ENCODE measurements around the gene FAM174A. TPM values are rescaled to one million over a fixed set of nuclear protein-coding genes. Genes with fewer than 3 reads are reported as not detected.

The FAM174A gene
- total RNA-seq, 2 experiments from 2014 or later: 3.9 to 4.7 TPM

DNA sequence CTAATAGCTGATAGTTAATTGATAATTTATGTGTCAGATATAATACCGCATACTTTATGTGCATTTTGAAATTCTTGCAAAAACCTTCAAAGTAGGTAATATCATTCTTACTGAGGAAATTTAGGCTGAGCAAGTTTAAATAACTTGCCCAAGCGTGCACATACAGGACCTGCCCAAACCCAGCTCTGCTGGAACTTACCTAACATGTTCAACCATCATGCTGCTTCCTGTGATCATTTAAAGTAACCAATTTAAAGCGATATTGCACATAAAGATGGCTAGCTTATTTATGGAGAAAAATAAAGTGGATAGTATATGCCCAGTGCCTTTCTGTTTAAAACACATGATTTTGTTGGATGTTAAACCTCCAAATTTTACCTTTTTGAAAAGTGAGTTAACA is 4.3 kb downstream of the FAM174A start:
- no peak for DNase-seq
- H3K9me3 Mint-ChIP-seq (ENCODE audit: low read depth): no peaks in the 10 kb centered on the region
- intact Hi-C loops (cut with DNase I, micrococcal nuclease): loop anchor here in 1 of 2 experiments (5.0 kb wide), 1 partner anchor 363 kb away; the partner anchor contains the start of gene ST8SIA4
- H3K36me3 Mint-ChIP-seq (ENCODE audit: low read depth): no peaks in the 10 kb centered on the region
- H3K27ac Mint-ChIP-seq: no peak overlapping the region
- CTCF ChIA-PET: no interaction called here
- no peak for ATAC-seq
- peaks cover 15% of the 10 kb centered on the region for H3K4me1 Mint-ChIP-seq
- POLR2A ChIA-PET: no interaction called here
- H3K4me3 Mint-ChIP-seq: no peak overlapping the region
- H3K27me3 Mint-ChIP-seq: no peaks in the 10 kb centered on the region

DNA sequence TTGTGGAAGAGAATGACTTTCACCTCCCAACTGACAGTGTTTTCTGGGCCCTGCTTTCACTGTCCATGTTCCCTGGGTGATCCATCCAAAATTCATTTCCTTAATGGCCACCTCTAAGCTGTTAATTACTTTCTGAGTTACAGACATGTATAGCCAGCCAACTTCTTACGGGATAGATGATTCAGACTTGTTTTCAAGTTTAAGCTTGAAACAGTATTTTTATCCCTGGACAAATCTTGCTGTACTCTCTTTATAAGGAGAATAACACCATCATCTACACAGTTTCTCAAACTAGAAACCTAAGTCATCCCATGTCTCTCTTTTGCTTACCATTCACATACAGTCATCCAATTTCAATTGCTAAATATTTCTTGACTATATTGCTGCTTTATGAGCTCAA is 6.9 kb downstream of the FAM174A start:
- H3K36me3 Mint-ChIP-seq (ENCODE audit: low read depth): no peaks in the 10 kb centered on the region
- H3K9me3 Mint-ChIP-seq (ENCODE audit: low read depth): no peaks in the 10 kb centered on the region
- H3K4me3 Mint-ChIP-seq: no peak overlapping the region
- POLR2A ChIA-PET: no interaction called here
- CTCF ChIA-PET: no interaction called here
- no peak for DNase-seq
- intact Hi-C loops (cut with DNase I, micrococcal nuclease): no loop called here
- H3K4me1 Mint-ChIP-seq: peaks cover 7% of the 10 kb centered on the region
- no peaks in the 10 kb centered on the region for H3K27me3 Mint-ChIP-seq
- ATAC-seq: no peak
- no peak overlapping the region for H3K27ac Mint-ChIP-seq

DNA sequence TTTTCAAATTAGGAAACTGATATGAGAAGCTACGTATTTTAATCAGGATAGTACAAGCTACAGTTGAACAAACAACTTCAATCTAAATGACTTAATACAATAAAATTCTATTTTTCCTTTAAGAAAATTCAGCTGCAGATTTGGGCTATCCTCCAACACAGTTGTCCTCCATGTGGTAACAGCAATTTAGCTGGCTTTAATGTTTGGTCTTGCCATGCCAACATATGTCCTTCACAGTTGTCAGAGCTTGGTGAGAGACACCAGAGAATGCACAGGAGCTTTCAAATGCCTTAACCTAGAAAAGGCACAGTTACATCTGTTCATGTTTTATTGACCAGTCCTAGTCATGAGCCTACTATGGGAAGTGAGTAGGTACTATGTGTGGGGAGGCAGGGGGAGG is 10.8 kb downstream of the FAM174A start:
- no peaks in the 10 kb centered on the region for H3K9me3 Mint-ChIP-seq (ENCODE audit: low read depth)
- H3K4me3 Mint-ChIP-seq: no peak overlapping the region
- H3K27ac Mint-ChIP-seq: no peak overlapping the region
- ChIA-PET CTCF (no interaction called here), POLR2A (no interaction called here)
- DNase-seq (no peak), ATAC-seq (no peak)
- intact Hi-C loops (cut with DNase I, micrococcal nuclease): no loop called here
- peaks cover 10% of the 10 kb centered on the region for H3K4me1 Mint-ChIP-seq
- no peaks in the 10 kb centered on the region for H3K36me3 Mint-ChIP-seq (ENCODE audit: low read depth)
- no peaks in the 10 kb centered on the region for H3K27me3 Mint-ChIP-seq

DNA sequence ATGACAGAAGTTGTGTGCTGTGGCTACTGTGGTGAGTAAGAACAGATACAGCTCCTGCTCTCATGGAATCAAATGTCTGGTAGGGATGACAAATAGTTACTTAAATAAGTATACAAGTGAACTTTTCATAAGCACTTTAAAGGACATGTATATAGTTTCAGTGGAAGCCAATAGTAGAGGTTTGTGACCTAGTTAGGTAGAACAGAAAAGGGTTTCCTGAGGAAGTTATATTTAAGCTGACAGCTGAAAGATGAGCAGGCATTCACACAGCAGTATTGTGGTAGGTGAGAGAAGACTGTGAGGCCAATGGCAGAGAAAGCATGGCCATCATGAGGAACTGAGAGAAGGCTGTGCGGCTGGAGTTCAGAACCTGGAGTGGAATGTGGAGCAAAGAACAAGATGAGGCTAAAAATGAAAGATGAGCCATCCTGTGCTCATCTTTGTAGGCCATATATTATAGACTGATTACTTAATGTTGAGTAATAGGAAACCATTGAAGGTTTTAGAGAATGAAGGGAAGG is 15.4 kb downstream of the FAM174A start:
- Mint-ChIP-seq H3K27ac (peak overlapping the region; percentile 43), H3K9me3 (ENCODE audit: low read depth) (no peaks in the 10 kb centered on the region), H3K4me1 (peaks cover 8% of the 10 kb centered on the region), H3K4me3 (no peak overlapping the region), H3K27me3 (no peaks in the 10 kb centered on the region), H3K36me3 (ENCODE audit: low read depth) (peaks cover 1% of the 10 kb centered on the region)
- POLR2A ChIA-PET: no interaction called here
- intact Hi-C loops (cut with DNase I, micrococcal nuclease): no loop called here
- CTCF ChIA-PET: no interaction called here
- ATAC-seq (peak; percentile 91), DNase-seq (peak; percentile 6)

DNA sequence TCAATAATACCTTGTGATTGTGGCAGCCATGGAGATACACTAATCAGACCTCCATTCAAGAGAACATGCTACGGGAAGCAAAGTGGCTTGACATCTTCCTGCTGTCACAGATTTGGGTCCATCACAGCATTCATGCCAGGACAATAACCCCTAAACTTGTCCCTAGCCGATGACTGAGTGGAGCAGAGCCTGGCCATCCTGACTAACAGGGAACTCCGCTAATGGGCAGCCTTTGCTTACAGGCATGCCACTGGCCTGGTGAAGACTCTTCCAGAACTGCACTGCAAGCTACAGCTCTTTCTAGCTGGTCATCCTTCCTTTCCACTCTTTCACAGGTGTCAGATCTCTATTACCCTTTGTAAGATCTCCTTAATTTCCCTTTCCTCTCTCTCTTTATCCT is 16.0 kb downstream of the FAM174A start:
- no peak overlapping the region for H3K4me3 Mint-ChIP-seq
- H3K36me3 Mint-ChIP-seq (ENCODE audit: low read depth): peaks cover 4% of the 10 kb centered on the region
- no peaks in the 10 kb centered on the region for H3K27me3 Mint-ChIP-seq
- POLR2A ChIA-PET: no interaction called here
- no peak overlapping the region for H3K27ac Mint-ChIP-seq
- CTCF ChIA-PET: no interaction called here
- intact Hi-C loops (cut with DNase I, micrococcal nuclease): no loop called here
- peaks cover 8% of the 10 kb centered on the region for H3K4me1 Mint-ChIP-seq
- no peak for ATAC-seq
- no peaks in the 10 kb centered on the region for H3K9me3 Mint-ChIP-seq (ENCODE audit: low read depth)
- no peak for DNase-seq

DNA sequence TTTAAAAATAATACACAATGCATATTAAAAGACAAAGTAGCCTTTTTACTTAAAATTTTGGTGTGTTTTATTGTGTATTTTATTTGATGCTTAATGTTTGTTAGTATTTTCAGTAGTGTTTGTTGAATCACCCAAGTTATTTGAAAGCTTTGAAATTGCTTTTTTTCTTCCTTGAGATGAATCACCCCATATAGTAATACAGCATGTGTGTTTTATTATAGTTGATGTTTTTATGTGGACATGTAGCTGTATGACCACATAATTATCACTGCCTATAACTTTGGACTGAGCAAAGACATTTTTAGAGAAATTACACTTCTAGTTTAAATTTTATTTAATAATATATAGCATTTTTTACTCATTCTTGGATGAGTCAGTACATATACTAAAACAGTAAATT is 18.0 kb downstream of the FAM174A start:
- Mint-ChIP-seq H3K9me3 (ENCODE audit: low read depth) (no peaks in the 10 kb centered on the region), H3K27me3 (no peaks in the 10 kb centered on the region), H3K4me3 (no peak overlapping the region), H3K36me3 (ENCODE audit: low read depth) (peaks cover 4% of the 10 kb centered on the region), H3K4me1 (peaks cover 8% of the 10 kb centered on the region), H3K27ac (no peak overlapping the region)
- ATAC-seq (no peak), DNase-seq (no peak)
- POLR2A ChIA-PET: no interaction called here
- intact Hi-C loops (cut with DNase I, micrococcal nuclease): no loop called here
- CTCF ChIA-PET: no interaction called here

DNA sequence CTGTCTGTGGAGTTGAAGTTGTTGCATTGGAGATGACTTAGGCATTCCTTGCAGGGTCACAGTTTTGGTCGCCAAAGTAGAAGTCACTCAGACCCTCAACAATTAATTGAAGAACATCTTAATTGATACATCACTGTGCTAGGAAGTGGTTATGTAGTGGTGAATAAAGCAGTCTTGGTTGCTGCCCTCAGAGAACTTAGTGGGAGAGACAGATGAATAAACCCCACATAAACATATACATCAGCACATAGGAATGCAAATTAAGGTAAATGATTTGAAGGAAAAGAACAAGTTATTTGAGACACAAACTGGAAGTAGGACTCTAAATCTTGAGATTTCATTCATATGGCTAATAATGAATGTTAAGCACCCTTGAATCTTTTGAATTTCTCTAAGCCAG is 25.7 kb downstream of the FAM174A start:
- Mint-ChIP-seq H3K36me3 (ENCODE audit: low read depth) (peaks cover 22% of the 10 kb centered on the region), H3K9me3 (ENCODE audit: low read depth) (peaks cover 5% of the 10 kb centered on the region), H3K4me3 (no peak overlapping the region), H3K27me3 (no peaks in the 10 kb centered on the region), H3K4me1 (no peaks in the 10 kb centered on the region), H3K27ac (no peak overlapping the region)
- no peak for ATAC-seq
- intact Hi-C loops (cut with DNase I, micrococcal nuclease): no loop called here
- CTCF ChIA-PET: no interaction called here
- POLR2A ChIA-PET: no interaction called here
- DNase-seq: no peak

DNA sequence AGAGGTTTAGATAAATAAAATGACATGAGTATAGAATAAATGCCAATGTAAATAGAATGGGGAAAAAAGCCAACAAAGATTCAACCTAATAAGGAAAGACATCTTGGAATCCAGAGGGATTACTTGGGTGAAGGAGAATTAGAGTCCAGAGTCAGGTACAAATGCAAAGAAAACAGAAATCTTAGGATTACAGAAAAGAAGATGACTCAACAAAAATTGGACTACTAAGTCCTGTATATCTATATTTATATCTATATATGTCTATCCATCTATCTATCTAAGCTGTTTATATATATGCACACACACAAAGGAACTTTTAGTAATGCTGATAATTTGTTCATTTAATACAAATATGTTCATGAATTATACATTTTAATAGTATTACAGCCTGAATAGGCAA is 27.6 kb downstream of the FAM174A start:
- no peak for ATAC-seq
- Mint-ChIP-seq H3K27ac (no peak overlapping the region), H3K4me3 (no peak overlapping the region), H3K27me3 (no peaks in the 10 kb centered on the region), H3K4me1 (peaks cover 9% of the 10 kb centered on the region), H3K9me3 (ENCODE audit: low read depth) (peaks cover 5% of the 10 kb centered on the region), H3K36me3 (ENCODE audit: low read depth) (peaks cover 23% of the 10 kb centered on the region)
- CTCF ChIA-PET: no interaction called here
- DNase-seq: no peak
- POLR2A ChIA-PET: no interaction called here
- intact Hi-C loops (cut with DNase I, micrococcal nuclease): no loop called here

DNA sequence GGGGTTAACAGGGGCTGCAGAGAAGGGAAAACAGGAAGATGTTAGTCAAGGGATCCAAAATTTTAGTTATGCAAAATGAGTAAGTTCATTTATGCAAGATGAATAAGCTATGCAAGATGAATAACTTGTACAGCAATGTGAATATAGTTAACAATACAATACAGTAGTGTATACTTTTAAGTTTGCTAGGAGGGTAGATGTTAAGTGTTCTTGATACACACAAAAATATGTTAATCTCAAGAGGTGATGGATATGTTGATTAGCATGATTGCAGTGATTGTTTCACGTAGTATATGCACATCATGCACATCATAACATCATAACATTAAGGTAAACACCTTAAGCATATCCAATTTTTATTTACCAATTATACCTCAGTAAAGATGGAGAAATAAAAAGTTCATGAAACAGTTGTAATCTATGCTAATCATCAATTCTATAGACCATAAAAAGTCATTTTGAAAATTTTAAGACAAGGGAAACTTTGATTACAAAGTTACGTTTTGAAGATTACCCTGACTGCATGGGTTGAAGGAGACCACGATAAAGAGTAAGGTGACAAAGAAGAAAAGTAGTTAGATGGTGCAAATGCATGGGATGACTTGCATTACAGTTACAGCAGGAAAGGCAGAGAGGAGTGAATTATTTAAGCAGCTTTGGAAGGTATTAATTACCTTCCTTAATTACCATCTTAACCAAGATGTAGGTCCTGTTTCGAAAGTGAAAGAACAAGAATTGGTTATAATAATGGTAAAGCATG is 31.4 kb downstream of the FAM174A start:
- CTCF ChIA-PET: no interaction called here
- Mint-ChIP-seq H3K27me3 (no peaks in the 10 kb centered on the region), H3K4me3 (peak overlapping the region; percentile 43), H3K36me3 (ENCODE audit: low read depth) (peaks cover 24% of the 10 kb centered on the region), H3K4me1 (peaks cover 9% of the 10 kb centered on the region), H3K27ac (no peak overlapping the region), H3K9me3 (ENCODE audit: low read depth) (no peaks in the 10 kb centered on the region)
- intact Hi-C loops (cut with DNase I, micrococcal nuclease): no loop called here
- POLR2A ChIA-PET: no interaction called here
- DNase-seq (no peak), ATAC-seq (peak; percentile 73)

DNA sequence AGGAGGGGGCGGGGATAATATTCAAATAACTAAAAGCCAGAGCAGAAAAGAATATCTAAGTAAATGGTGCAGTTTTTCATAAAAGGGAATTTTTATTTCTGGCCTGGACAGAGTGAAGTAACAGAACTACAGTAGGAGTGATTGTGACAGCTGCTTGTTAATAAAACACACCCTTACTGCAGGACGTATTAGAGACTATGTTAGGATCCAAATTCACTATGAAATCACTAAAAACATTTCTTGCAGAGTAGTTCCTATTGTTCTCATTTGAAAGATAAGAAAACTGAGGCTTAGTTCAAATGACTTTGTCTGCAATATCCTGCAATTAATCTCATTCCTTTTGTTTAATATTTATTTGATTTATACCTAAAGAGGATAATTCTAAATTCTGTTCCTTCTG is 39.5 kb downstream of the FAM174A start:
- DNase-seq (no peak), ATAC-seq (no peak)
- intact Hi-C loops (cut with DNase I, micrococcal nuclease): no loop called here
- no peaks in the 10 kb centered on the region for H3K4me1 Mint-ChIP-seq
- H3K9me3 Mint-ChIP-seq (ENCODE audit: low read depth): no peaks in the 10 kb centered on the region
- H3K4me3 Mint-ChIP-seq: no peak overlapping the region
- CTCF ChIA-PET: no interaction called here
- H3K27me3 Mint-ChIP-seq: no peaks in the 10 kb centered on the region
- peaks cover 5% of the 10 kb centered on the region for H3K36me3 Mint-ChIP-seq (ENCODE audit: low read depth)
- POLR2A ChIA-PET: no interaction called here
- no peak overlapping the region for H3K27ac Mint-ChIP-seq

DNA sequence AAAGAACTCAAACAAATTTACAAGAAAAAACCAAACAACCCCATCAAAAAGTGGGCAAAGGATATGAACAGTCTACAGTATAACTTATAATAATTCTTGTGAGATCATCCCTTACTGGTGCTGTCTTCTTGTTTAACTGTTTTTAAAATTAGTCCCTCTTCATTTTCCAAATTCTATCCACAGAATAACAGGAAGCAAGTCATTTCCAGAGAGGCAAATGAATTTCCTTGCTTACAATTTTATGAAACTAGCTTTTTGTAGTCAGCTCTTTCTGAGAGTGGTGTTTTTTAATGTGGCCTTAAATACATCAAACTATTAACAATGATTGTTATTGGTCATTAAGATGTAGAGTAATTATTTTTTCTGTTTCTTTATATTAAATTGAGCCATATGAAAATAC is 40.6 kb downstream of the FAM174A start:
- no peak overlapping the region for H3K27ac Mint-ChIP-seq
- DNase-seq (no peak), ATAC-seq (no peak)
- H3K27me3 Mint-ChIP-seq: no peaks in the 10 kb centered on the region
- POLR2A ChIA-PET: no interaction called here
- CTCF ChIA-PET: no interaction called here
- H3K4me1 Mint-ChIP-seq: no peaks in the 10 kb centered on the region
- no peaks in the 10 kb centered on the region for H3K9me3 Mint-ChIP-seq (ENCODE audit: low read depth)
- intact Hi-C loops (cut with DNase I, micrococcal nuclease): no loop called here
- peaks cover 7% of the 10 kb centered on the region for H3K36me3 Mint-ChIP-seq (ENCODE audit: low read depth)
- no peak overlapping the region for H3K4me3 Mint-ChIP-seq

DNA sequence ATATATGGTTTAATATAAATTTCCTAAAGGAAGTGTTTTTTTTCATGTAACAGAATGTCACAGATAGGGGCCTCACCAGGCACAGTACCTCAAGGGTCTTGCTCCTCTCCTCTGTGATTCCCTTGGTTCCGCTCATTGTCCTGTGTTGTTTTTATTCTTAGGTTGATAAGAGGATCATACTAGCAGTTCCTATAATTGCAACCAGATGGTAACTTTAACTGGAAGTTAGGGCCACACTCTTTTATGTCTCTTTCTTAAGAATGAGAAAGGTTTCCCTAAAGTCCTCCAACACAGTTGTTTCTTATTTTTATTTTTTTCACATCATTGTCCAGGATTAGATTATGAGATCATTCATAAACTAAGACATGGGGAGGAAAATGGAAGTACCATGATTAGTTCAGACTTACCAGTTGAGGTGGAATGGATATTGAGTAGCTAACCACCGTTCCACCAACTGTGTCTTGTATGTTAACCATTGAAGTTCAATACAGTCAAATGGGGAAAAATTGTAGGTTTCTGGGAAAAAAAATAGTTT is 41.1 kb downstream of the FAM174A start:
- intact Hi-C loops (cut with DNase I, micrococcal nuclease): no loop called here
- H3K36me3 Mint-ChIP-seq (ENCODE audit: low read depth): peaks cover 7% of the 10 kb centered on the region
- no peak overlapping the region for H3K4me3 Mint-ChIP-seq
- ChIA-PET CTCF (no interaction called here), POLR2A (no interaction called here)
- H3K27ac Mint-ChIP-seq: no peak overlapping the region
- no peak for ATAC-seq
- DNase-seq: no peak
- no peaks in the 10 kb centered on the region for H3K27me3 Mint-ChIP-seq
- H3K9me3 Mint-ChIP-seq (ENCODE audit: low read depth): no peaks in the 10 kb centered on the region
- H3K4me1 Mint-ChIP-seq: no peaks in the 10 kb centered on the region

Measured in activated CD4-positive, alpha-beta T cell treated with anti-CD3 and anti-CD28 coated beads for 36 hours (primary cell).